ENCODE measurements around the gene DRC3.

The DRC3 gene

DNA sequence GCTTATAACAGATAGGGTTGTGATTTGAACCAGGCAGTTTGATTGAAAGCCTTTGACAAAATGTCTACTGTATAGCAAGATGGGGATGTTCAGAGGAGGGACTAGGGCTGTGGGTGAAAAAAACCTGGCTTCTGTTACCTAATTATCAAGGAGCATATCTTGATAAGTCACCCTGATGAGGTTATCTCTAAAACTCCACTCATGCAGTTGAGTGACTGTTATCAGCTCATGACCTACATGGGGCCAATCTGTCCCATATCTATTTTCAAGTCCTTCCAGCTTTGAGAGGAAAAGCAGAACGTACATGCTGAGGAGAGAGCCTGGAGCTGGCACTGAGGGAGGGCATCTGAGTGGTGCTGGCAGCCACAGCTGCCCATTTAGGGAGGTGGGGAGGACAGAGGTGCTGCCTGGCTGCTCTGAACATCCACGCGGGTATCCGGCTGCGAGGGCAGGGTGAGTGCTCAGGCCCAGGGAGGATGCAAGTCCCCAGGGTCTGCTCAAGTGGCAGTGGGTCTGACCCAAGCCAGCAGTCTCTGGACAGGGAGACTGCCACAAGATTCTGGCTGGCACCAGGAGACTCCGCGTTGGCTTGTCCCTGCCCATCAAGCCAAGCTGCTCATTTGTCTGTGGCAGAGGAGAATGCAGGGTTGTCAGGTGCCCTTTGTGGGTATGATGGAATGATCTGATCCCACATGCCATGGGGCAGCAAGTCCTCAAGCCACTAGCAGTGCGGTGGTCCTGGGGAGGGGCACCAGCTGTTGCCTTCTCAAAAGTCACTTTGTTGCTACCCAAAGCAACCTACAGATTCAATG lies 37.2 kb downstream of the DRC3 start:
- no peak overlapping the region for H3K4me3 ChIP-seq (ENCODE audit: low read depth, low read length)
- TF ChIP-seq, protein P1, sequence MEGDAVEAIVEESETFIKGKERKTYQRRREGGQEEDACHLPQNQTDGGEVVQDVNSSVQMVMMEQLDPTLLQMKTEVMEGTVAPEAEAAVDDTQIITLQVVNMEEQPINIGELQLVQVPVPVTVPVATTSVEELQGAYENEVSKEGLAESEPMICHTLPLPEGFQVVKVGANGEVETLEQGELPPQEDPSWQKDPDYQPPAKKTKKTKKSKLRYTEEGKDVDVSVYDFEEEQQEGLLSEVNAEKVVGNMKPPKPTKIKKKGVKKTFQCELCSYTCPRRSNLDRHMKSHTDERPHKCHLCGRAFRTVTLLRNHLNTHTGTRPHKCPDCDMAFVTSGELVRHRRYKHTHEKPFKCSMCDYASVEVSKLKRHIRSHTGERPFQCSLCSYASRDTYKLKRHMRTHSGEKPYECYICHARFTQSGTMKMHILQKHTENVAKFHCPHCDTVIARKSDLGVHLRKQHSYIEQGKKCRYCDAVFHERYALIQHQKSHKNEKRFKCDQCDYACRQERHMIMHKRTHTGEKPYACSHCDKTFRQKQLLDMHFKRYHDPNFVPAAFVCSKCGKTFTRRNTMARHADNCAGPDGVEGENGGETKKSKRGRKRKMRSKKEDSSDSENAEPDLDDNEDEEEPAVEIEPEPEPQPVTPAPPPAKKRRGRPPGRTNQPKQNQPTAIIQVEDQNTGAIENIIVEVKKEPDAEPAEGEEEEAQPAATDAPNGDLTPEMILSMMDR (IDR thresholded peaks at IDR 0.05; ENCODE audit: low read depth, low read length) = no peak

DNA sequence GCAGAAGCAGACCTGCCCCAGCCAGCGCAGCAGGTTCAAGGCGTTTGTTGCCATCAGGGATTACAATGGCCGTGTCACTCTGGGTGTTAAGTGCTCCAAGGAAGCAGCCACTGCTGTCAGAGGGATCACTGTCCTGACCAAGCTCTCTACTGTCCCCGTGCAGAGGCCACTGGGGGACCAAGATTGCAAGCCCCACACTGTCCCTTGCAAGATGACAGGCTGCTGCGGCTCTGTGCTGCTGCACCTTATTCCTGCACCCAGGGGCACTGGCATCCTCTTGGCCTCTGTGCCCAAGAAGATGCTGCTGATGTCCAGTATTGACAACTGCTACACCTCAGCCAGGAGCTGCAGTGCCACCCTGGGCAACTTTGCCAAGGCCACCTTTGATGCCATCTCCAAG lies 38.6 kb downstream of the DRC3 start:
- H3K4me3 ChIP-seq (ENCODE audit: low read depth, low read length) = no peak overlapping the region
- TF ChIP-seq, protein P1 (IDR thresholded peaks at IDR 0.05; ENCODE audit: low read depth, low read length) = no peak

DNA sequence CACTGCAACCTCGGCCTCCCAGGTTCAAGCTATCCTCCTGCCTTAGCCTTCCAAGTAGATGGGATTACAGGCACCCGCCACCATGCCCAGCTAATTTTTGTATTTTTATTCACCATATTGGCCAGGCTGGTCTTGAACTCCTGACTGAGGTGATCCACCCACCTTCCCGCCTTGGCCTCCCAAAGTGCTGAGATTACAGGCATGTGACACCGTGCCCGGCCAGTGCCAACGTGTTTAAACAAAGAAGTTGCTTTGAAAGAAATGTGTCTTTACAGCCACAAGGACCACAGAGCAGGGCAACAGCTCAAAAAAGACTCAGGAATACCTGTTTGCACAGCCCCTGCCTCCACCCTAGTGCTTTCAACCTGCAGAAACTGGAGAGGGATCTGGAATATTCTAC lies 41.3 kb downstream of the DRC3 start:
- TF ChIP-seq, protein P1 (IDR thresholded peaks at IDR 0.05; ENCODE audit: low read depth, low read length) = no peak
- no peak overlapping the region for H3K4me3 ChIP-seq (ENCODE audit: low read depth, low read length)

DNA sequence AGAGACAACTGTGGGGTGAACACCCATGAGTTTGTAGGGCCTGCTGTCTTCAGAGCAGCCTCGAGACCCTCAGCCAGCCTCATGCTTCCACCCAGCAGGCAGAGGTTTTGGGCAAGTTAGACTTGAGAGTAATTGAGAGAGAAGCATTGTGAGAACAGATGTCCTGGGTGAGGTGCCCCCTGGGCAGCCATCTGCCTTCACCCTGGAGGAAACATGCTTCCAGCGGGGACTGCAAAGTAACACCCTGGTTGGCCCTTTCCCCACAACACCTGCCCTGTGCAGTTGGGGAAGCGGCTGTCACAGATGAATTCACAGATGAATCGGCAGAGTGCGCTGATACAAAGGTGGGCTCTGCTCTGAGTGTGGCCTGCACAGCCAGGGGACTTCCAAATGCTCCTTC lies 42.9 kb downstream of the DRC3 start:
- H3K4me3 ChIP-seq (ENCODE audit: low read depth, low read length) = no peak overlapping the region
- TF ChIP-seq, protein P1 (IDR thresholded peaks at IDR 0.05; ENCODE audit: low read depth, low read length) = no peak

DNA sequence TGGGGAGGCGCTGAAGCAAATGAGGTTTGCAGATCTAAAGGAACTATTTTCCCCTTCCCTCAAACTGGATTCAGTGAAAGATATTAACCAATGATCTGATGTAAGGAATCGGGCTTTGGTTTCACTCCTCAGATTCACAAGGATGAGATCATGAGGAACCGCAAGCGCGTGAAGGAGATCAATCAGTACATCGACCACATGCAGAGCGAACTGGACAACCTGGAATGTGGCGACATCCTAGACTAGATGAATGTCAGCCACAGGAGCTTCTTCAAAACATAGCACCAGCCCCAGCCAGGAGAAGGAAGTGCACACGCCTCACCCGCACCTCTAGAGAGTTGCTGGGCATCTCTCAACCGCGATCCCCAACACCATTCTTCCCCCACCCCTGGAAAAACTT lies 43.8 kb downstream of the DRC3 start:
- no peak overlapping the region for H3K4me3 ChIP-seq (ENCODE audit: low read depth, low read length)
- TF ChIP-seq, protein P1 (IDR thresholded peaks at IDR 0.05; ENCODE audit: low read depth, low read length) = no peak

DNA sequence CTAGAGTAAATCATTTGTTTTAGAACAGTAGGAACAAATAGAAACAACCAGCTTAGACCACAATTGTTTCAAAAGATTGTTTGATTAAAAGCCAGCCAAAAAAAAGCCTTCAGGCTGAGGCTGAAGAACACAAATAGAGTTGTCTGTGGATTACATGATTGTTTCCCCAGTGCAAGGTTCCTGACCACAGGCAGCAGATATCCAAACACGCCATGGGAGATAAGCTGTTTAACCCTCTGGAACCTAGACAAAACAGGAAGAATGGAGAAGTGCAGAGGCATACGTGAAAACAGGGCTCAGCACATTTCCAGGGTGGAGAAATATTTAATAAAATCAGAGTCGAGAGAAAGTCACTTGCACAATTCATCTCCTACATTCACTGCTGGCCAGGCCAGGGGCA lies 45.3 kb downstream of the DRC3 start:
- TF ChIP-seq, protein P1 (IDR thresholded peaks at IDR 0.05; ENCODE audit: low read depth, low read length) = no peak
- no peak overlapping the region for H3K4me3 ChIP-seq (ENCODE audit: low read depth, low read length)

DNA sequence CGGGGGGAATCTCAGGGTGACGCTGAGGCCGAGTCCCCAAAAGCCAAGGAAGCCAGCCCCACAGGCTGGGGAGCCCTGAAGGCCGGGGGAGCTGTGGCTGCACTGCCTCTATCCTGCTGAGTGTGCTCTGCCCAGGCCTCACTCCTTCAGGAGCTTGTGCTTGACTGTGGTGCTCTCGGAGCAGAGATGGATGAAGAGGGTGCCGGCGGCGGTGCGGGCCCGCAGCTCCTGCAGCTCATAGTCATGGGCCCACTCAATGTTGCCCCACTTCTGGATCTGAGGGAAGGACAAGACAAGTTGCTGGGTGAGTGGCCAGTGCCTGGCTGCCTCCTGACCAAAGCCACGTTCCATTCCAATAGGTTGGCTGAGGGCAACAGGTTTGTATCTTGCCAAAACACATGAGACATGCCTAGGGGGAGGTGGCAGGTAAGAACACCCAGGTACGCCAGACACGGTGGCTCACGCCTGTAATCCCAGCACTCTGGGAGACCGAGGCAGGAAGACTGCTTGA lies 45.8 kb downstream of the DRC3 start:
- TF ChIP-seq, protein P1 (IDR thresholded peaks at IDR 0.05; ENCODE audit: low read depth, low read length) = no peak
- no peak overlapping the region for H3K4me3 ChIP-seq (ENCODE audit: low read depth, low read length)
